Measurements from ENCODE around the gene PPP1R27.

PPP1R27 gene

GRCh38 chr17:81860756-81861568 is 26.1 kb upstream of the PPP1R27 start:
- peak; percentile 99 for DNase-seq

- peak; percentile 45 for DNase-seq
Measured at GRCh38 chr17:81859906-81860755, 25.3 kb upstream of the PPP1R27 start, which contains the start of gene P4HB. Gene P4HB (minus strand): TSS chr17:81860535. CDS start chr17:81860471, 64 bp downstream.

- peak; percentile 36 for DNase-seq
Measured at GRCh38 chr17:81858967-81859905, 24.4 kb upstream of the PPP1R27 start.

GRCh38 chr17:81858170-81858966 is 23.5 kb upstream of the PPP1R27 start:
- DNase-seq, result no peak

GRCh38 chr17:81854974-81855774 is 20.3 kb upstream of the PPP1R27 start:
- DNase-seq, result no peak

- no peak for DNase-seq
Measured at GRCh38 chr17:81852237-81852636, 17.4 kb upstream of the PPP1R27 start.

- DNase-seq, result no peak
Measured at GRCh38 chr17:81851423-81851822, 16.6 kb upstream of the PPP1R27 start.

GRCh38 chr17:81849457-81849856 is 14.6 kb upstream of the PPP1R27 start:
- no peak for DNase-seq

- no peak for DNase-seq
Measured at GRCh38 chr17:81846743-81847689, 12.2 kb upstream of the PPP1R27 start.

- no peak for DNase-seq
Measured at GRCh38 chr17:81845881-81846742, 11.3 kb upstream of the PPP1R27 start.

GRCh38 chr17:81845361-81845760 is 10.5 kb upstream of the PPP1R27 start:
- DNase-seq, result no peak

GRCh38 chr17:81844887-81845286 is 10.0 kb upstream of the PPP1R27 start:
- no peak for DNase-seq

- DNase-seq, result no peak
Measured at GRCh38 chr17:81844327-81844851, 9.5 kb upstream of the PPP1R27 start.

GRCh38 chr17:81843713-81844326 is 9.0 kb upstream of the PPP1R27 start:
- no peak for DNase-seq

GRCh38 chr17:81842725-81843504 is 8.1 kb upstream of the PPP1R27 start:
- no peak for DNase-seq

- DNase-seq, result no peak
Measured at GRCh38 chr17:81842378-81842724, 7.5 kb upstream of the PPP1R27 start.

- DNase-seq, result no peak
Measured at GRCh38 chr17:81841866-81842265, 7.0 kb upstream of the PPP1R27 start.
